Stimulated activated CD4-positive, alpha-beta T cell treated with anti-CD3 and anti-CD28 coated beads, Interleukin-4, amount 100 ng/mL, for 24 hours (primary cell): ENCODE measurements around the gene SH3RF1.

Experiments
- DNase-seq: peaks from one replicate; pipeline ENCODE4 v3.0.0-alpha.2; 2020

The SH3RF1 gene

DNA sequence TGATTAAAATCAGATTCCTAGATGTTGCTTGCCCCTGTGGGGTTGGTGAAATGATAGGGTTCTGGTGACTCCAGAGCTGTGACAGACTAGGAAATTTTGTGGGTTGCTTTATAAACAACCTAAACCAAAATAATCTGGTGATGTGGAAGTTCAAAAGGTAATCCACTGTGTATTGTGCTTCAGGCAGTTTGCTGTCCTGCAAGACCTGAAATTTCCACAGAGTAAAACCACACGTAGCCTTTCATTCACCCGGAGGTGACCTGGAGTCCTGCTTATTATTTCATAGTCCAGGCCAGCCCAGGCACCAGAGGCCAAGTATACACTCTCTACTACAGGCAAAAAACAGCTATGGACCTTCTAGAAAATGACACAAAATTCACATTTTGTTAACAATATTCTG, 146.1 kb downstream of the SH3RF1 start:
- DNase-seq: no peak

GRCh38 chr4:169122422-169122821, 148.3 kb downstream of the SH3RF1 start:
- DNase-seq: no peak

- DNase-seq: no peak
Observed at GRCh38 chr4:169121861-169122382, 148.8 kb downstream of the SH3RF1 start.

- DNase-seq: no peak
Observed at GRCh38 chr4:169120624-169121023, 150.1 kb downstream of the SH3RF1 start.

DNA sequence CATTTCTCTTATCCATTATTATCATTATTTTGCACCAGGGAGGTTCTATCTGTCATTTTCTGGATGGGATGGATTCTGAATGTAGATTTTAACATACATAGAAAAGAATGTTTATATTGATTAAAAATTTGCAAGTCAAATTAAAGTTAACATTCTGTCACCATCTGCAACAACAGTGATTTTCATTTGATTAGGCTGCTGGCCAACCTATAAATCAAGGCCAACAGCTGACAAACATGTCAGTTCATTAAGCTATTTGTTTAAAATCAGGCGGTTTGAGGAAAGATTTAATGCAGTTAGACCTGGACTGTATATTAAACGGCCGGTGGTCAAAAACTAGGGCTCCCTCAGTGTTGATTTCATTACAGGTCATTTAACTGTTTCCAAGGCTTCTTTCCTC, 151.2 kb downstream of the SH3RF1 start:
- DNase-seq: no peak

DNA sequence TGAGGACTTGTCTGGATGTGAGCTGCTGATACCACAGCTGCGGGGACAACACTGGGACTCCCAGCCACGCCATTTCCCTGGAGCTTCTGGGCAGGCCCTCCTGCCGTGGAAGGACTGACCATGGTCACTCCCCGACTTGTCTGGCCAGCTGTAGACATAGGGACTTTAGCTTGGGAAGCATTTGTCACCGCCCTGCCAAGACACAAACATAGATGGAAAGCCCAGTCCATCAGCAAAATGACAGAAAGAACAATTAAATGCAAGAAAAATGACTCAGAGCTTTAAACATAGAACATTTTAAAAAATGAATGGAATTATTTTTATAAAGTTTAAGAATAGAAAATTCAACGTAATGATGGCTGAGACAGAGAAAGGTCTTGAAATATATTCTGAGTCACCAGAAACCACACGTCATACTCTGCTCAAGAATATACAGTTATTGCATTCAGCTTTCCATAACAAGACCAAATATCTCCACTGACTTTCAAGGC, 153.1 kb downstream of the SH3RF1 start:
- no peak for DNase-seq

DNA sequence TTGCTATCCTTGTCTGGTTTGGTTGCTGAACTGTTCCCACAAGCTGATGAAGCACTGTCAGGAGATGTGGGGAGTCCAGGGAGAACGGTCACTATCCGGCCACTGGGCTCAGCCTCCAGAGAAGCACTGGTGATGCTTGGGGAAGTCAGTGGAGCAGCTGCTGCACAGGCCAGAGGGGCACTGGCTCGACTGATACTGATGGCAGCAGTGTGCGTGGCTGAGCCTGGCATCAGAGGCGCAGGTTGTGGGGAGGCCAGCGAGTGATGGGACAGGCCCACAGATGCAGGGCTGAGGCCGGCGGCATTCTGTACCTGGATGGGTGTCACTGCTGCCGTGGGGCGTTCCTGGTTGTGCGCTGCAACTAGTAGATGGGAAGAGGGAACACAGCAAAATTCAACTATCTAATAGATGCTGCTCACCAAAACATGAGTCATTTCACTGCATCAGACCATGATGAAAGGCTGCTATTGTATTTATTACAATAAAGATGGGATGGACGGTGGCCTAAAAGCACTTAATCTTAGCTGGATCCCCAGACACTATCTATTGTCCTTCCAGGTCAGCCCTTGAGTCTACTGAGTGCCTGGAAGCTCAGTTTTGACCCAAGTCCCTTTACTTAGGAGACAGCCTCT, 154.4 kb downstream of the SH3RF1 start:
- no peak for DNase-seq

DNA sequence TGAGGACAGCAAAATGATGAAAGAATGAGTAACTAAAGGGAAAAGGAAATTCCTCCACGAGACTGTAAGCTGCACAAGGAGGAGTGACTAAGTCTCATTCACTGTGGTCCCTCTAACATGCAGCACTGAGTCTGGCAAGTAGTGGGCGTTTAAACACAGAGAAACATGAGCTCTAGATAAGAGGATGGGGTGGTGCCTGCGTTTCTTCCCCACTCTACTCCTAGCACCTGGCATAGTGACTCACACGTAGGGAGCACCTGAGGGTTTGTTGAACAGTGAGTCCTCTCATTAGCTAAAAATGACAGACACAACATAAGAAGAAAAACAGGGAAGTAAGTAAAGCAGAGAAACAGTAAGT, 154.9 kb downstream of the SH3RF1 start:
- no peak for DNase-seq

GRCh38 chr4:169115144-169115896, 155.4 kb downstream of the SH3RF1 start:
- DNase-seq: no peak

- no peak for DNase-seq
Observed at GRCh38 chr4:169114341-169114974, 156.3 kb downstream of the SH3RF1 start.

GRCh38 chr4:169110633-169111032, 160.1 kb downstream of the SH3RF1 start:
- DNase-seq: no peak

DNA sequence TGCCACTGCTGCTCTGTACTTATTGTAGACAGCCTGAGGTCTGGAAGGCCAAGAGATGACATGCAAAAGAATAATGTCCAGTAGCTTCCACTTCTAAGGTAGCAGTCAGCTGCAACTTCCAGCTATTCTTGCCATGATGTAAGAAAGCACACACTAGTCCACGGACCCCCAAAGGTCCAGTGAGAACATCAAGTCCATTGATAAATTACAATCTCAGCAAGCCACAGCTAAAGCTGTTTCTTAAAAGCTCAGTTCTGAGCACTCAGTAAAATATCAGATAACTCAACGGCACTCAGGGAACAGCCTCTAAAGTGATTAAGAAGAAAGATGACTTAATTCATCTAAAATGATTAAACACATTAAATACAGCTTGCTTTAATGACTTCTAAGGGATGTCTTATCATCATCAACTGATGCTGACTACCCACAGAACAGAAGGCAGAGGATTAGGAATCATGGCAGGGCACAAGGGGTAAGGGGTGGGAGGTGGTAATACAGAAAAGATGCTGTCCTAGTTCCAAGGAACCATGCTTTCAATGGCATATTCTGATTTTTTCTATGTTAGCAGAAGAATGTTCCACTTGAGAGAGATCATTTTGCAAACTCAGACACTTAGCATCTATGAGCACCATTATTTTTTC, 161.6 kb downstream of the SH3RF1 start:
- DNase-seq: no peak

- DNase-seq: no peak
Observed at GRCh38 chr4:169108303-169108702, 162.5 kb downstream of the SH3RF1 start.

DNA sequence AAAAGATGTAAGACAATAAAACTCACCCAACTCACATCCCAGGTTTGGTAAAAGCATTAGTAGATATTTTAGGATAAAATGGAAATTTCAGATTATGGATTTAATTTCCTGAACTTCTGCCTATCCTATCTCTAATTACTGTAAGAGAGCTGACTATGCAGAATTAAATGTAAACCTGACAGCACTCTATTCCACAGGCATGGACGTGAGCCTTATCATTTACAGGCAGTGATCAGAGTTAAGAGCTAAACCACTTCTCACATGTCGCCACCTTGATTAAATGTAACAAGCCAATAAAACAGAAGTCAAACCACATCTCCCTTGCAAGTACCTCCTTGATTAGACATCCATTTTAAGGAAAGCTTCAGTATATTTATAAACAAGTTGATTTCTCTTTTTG, 163.2 kb downstream of the SH3RF1 start:
- no peak for DNase-seq

- DNase-seq: no peak
Observed at GRCh38 chr4:169106696-169107229, 164.0 kb downstream of the SH3RF1 start.

- DNase-seq: no peak
Observed at GRCh38 chr4:169105620-169106019, 165.1 kb downstream of the SH3RF1 start.

GRCh38 chr4:169103966-169104412, 166.8 kb downstream of the SH3RF1 start:
- no peak for DNase-seq

DNA sequence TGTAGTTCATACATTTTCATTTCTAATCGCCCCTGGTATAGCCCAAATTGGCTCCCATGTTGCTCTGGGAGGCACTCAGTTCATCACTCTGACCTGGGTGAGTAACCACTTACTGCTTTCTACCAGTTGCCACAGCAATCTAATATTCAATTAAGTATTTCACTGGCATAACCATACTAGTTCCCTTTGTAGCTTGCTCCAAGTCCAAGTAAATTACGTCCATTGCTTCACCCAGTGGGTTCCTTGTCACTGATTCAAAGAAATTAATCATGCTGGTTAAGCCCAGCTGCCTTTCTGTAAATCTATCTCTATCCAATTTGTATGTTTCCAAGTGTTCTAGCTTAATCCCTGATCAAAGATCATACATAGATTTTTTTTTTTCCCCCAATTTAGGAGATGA, 168.7 kb downstream of the SH3RF1 start:
- no peak for DNase-seq

GRCh38 chr4:169100670-169101101, 170.1 kb downstream of the SH3RF1 start:
- DNase-seq: no peak

DNA sequence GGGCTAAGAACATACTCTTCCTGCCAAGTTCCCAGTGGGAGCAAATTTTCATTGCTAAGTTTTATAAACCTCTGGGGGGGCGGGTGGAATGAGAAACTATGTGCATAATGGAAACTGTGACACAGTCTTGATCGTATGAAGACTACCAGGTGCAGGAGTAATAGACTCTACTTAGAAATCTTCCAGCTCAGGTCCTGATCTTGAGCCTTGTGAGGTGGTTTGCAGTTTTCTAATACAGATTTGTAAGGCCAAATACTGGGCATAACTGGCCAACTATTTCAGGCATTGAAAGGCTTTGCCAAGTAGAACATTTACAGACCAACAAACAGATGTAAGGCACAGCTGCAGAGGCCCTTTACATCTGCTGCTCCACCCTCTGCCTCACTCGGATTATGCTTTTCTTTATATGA, 171.0 kb downstream of the SH3RF1 start:
- DNase-seq: no peak

- DNase-seq: no peak
Observed at GRCh38 chr4:169098969-169099690, 171.6 kb downstream of the SH3RF1 start.

GRCh38 chr4:169098532-169098931, 172.2 kb downstream of the SH3RF1 start:
- DNase-seq: no peak
